GM18517 (cell line): ENCODE data around the gene PGBD1.

Experiments
- ATAC-seq: cut with Tn5 transposase; IDR thresholded peaks from one replicate; pipeline ENCODE4 v1.9.1; 2021; ENCODE audit warnings: mild to moderate bottlenecking, moderate library complexity; ENCODE audit not compliant: unreplicated experiment

PGBD1 gene, protein sequence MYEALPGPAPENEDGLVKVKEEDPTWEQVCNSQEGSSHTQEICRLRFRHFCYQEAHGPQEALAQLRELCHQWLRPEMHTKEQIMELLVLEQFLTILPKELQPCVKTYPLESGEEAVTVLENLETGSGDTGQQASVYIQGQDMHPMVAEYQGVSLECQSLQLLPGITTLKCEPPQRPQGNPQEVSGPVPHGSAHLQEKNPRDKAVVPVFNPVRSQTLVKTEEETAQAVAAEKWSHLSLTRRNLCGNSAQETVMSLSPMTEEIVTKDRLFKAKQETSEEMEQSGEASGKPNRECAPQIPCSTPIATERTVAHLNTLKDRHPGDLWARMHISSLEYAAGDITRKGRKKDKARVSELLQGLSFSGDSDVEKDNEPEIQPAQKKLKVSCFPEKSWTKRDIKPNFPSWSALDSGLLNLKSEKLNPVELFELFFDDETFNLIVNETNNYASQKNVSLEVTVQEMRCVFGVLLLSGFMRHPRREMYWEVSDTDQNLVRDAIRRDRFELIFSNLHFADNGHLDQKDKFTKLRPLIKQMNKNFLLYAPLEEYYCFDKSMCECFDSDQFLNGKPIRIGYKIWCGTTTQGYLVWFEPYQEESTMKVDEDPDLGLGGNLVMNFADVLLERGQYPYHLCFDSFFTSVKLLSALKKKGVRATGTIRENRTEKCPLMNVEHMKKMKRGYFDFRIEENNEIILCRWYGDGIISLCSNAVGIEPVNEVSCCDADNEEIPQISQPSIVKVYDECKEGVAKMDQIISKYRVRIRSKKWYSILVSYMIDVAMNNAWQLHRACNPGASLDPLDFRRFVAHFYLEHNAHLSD

DNA sequence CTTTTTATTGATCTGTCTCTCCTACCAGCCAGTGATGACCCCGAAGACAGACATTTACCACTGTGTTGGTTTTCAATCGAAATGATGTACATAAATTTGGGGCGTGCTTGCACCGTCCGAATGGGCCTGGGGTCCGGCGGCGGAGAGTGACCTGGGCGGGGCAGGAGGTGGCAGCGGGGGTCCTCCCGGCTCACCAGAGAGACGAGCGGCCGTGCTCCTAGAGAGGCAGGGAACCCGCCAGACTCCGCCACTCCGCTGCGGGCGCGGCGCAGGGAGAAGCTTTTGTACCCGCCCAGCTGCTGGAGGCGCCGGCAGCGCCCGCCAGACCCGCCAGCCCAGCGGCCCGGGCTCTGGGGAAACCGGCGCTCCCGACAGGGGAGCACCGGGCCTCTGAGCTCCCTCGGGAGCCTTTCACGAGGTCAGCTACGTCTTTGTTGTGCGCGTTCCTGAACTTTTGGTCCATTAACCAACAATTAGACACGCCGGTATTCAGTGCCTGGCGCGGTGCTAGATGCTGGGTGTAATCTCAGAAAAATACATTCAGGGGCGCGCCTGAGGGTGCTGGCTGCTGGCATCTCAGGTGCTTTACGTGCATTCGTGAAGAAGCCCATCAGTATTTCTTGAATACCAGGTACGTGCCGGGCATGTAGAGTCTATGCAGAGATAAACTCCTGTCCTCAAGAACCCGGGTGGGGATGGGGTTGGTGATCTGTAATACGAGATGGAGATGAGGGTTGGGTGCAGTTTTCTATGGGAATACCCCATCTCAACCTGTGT lies at the start of gene PGBD1:
Gene PGBD1, plus strand, starts transcription at position 285 of the 777 bp plus-strand sequence. CDS start 2,242 bp downstream, outside the sequence.
- ATAC-seq: peak; percentile 67

DNA sequence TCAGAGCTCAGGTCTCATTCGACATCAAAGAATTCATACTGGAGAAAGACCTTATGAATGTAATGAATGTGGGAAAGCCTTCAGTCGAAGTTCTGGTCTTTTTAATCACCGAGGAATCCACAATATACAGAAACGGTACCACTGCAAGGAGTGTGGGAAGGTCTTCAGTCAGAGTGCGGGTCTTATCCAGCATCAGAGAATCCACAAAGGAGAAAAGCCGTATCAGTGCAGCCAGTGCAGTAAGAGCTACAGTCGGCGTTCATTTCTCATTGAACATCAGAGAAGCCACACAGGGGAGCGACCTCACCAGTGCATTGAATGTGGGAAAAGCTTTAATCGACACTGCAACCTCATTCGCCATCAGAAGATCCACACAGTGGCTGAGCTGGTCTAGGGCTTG lies 48.6 kb upstream of the PGBD1 start:
- no peak for ATAC-seq

DNA sequence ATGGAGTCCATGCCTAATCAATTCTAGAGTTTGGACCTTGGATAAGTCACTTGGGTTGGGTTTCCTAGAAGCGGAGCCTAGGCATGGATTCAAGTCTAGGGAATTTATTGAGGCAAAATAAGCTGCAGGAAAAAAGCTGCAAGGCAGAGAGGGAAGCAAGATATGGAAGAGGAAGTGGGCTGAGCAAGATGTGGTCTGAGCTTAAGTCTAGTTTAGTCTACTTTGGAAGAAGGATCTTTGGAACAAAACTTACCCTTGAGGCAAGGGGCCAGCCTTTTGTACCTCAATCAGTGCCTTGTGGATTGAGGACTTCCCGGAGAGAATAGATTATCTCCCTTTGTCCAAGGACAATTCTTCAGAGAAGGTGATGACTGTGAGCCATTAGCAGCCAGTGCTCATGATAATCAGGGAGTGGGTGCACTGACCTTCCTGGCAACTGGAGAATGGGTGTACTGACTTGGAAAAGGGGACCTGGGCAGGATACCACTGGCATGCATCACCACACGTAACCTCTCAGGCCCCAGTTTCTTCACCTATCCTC lies 45.4 kb upstream of the PGBD1 start:
- ATAC-seq: no peak

DNA sequence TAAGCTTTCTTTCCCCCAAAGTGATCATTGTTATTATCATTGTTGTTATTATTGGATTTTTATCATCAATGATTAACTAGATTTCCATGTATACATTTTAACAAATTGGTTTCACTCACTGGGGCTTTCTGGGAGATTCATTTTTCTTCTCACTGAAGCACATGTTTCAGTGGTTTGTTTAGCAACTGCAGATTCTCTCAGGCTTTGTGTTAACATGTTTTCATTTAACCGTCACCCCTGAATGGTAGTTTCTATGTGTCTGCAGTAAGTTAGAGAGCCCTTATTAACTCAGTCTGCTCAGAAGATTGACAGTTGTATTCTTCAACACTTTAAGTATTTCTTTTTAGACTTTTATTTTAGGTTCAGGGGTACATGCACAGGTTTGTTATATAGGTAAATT lies 41.7 kb upstream of the PGBD1 start:
- no peak for ATAC-seq

DNA sequence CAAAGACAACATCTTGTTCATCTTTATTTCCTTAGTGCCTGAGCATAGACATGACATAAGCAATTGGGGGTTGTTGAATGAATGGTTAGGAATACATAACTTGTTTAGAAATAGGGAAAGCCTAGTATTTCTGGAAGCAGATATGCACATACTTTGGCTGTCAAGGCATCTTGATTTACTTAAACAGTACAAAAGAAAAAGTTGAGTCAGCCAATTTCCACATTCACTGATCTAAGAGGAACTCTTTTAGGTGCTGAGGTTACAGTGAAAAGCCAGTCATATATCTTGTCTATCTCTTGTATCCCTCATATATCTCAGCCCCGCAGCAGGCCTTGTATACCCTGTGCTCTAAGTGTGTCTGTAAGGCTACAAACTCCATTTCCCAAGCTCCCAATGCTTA lies 40.9 kb upstream of the PGBD1 start:
- ATAC-seq: no peak

DNA sequence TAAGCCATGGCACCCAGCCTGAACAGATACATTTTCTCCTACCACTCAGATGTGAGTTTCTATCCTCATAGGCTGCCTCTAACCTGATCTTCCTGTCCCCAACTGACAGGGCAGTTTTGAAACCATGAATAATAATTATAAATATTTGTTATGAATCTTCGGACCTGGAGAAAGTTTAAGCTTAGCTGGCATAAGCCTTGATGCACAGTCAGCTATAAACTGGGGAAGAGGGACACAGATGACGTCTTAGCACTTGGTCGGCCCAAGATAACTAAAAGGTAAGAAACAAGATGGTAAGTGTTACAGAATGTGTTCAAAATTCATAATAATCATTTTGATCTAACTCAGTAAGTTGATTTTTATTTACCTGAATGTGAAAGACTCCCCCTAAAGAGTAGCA lies 37.4 kb upstream of the PGBD1 start:
- ATAC-seq: no peak

DNA sequence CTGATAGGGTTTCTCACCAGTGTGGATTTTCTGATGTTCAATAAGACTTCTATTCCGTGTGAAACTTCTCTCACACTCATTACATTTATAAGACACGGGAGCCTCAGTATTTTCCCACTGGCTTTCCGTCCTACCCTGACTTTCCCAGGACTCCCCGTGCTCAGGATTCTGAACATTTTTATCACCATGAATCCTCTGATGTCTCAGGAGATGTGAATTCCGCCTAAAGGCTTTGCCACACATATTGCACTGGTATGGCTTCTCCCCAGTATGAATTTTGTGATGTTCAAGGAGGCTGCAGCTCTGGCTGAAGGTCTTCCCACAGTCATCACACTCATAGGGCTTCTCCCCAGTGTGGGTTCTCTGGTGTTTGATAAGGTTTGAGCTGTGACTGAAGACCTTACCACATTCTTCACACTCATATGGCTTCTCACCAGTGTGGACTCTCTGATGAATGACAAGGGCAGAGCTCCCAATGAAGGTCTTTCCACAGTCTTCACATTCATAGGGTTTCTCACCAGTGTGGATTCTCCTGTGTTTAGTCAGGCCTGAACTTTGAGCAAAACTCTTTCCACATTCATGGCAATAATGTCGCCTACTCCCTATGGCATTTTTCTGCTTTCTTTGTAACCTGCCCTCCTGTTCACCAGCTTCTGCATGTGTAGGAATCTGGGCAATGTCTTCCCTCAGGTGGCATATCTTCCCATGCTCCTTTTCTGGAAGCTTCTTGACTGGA lies 36.0 kb upstream of the PGBD1 start:
- no peak for ATAC-seq

DNA sequence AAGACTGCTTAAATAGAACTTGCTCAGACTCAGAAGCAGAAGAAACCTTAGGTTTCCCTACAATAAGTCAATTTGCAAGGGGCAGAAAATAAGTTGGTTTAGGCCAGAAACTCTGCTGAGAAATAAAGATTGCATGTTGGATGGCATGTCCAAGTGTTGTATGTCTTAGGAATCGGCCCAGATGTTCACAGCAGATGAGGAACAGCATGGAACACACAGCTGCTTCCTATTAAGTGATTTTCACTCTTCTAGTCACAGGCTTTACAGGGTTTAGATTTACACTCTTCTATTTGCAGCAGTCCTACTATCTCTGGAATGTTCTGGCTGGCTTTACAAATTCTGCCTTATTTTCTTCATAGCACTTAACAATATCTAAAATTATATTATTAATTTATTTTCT lies 32.5 kb upstream of the PGBD1 start:
- ATAC-seq: no peak

DNA sequence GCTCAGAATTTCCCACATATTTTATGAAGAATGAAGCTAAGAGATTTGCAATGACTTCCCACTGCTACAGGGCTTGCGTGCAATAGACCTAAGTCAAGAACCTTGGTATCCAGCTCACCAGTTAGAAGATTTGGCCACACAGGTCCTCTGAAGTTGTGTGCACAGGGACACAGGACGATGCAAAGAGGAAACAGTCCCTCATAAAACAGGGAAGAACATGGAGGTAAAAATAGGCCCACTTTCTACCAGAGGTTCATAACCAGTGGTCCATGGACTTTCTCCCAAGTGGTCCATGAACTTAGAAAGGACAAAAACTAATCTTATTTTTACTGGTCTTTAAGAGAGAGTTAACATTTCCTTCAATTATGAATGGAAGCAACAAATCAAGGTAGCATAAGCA lies 30.6 kb upstream of the PGBD1 start:
- no peak for ATAC-seq

DNA sequence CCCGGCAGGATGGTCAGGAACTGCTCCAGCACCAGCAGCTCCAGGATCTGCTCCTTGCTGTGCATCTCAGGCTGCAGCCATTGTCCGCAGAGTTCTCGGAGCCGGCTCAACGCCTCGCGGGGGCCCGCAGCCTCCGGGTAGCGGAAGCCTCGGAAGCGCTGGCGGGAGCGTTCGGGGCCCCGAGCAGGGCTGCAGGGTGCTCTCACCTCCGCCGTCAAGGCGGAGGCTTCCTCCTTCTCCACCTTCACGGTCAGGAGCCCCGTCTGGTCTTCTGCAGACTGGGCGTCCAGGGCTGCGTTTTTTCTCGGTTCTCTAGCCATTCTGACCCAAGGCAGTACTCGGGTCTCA lies 29.7 kb upstream of the PGBD1 start:
- ATAC-seq: peak; percentile 19

DNA sequence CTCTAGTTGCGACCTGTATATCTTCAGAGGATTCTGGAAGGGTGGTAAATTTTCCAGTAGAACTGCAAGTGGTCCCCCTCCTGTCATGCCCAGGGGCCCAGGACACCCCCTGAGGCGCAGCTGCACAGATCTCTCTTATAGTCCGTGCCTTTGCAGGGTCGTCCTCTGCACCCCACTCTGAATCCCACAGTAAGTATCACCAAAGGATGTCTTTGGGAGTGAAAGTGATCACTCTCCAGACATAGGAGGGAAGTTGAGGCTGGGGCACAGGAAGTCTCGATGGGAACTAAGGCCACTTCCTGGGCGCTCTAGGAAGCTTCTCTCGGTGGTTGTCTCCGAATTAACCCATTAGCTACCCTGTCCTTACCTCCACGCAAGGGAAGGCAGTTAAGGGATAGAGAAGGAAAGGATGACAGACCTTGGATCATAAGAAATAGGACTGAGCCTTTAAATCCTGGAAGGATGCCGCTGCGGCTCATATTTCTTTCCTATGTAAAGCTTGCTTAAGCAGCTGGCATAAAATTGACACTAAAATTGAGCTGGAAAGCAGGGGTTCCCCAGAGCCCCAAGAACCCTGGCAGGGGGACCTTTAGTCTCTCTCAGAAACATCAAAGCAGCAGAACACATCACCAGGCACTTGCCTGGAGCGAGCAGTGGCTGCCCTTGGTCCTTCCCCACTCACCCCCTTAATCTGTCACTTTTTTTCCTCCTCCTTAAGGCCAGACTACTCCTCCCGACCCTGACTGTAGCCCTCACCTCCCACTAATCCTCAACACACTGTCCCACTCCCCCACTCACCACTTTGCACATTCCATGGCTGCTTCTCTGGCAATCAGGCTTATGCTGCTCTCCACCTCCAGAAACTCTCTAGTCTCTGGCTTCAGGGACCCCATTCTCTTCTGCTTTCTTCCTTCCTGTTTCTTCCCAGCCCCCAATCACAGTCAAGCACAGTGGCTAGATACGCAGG lies 29.1 kb upstream of the PGBD1 start, which contains the start of gene ZKSCAN4:
Gene ZKSCAN4, minus strand, starts transcription at position 261 of the 967 bp plus-strand sequence. CDS start 289 bp downstream, outside the sequence.
- peak; percentile 78 for ATAC-seq

DNA sequence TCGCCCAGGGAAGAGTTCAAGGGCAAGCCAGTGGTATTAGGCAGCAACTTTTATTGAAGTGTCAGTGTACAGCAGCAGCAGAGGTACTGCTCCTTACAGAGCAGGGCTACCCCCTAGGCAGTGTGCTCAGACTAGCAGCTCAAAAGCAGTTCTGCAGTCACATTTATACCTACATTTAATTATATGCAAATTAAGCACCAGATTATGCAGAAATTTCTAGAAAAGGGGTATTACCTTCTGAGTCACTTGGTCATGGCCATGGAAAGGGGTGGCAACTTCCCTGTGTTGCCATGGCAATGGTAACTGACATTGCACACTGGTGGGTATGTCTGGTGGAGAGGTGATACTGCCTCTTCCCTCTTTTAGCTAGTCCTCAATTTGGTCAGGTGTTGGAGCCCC lies 27.3 kb upstream of the PGBD1 start:
- no peak for ATAC-seq

DNA sequence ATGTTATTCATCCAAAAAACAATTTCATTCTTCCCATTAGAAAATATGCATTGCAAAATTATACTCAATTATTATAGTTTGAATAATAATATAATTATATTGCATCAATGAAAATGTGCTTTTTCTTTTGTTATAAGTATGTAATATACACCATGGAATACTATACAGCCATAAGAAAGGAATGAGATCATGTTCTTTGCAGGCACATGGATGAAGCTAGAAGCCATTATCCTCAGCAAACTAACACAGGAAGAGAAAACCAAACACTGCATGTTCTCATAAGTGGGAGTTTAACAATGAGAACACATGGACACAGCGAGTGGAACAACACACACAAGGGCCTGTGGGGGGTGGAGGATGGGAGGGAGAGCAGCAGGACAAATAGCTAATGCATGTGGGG lies 24.3 kb upstream of the PGBD1 start:
- ATAC-seq: no peak

DNA sequence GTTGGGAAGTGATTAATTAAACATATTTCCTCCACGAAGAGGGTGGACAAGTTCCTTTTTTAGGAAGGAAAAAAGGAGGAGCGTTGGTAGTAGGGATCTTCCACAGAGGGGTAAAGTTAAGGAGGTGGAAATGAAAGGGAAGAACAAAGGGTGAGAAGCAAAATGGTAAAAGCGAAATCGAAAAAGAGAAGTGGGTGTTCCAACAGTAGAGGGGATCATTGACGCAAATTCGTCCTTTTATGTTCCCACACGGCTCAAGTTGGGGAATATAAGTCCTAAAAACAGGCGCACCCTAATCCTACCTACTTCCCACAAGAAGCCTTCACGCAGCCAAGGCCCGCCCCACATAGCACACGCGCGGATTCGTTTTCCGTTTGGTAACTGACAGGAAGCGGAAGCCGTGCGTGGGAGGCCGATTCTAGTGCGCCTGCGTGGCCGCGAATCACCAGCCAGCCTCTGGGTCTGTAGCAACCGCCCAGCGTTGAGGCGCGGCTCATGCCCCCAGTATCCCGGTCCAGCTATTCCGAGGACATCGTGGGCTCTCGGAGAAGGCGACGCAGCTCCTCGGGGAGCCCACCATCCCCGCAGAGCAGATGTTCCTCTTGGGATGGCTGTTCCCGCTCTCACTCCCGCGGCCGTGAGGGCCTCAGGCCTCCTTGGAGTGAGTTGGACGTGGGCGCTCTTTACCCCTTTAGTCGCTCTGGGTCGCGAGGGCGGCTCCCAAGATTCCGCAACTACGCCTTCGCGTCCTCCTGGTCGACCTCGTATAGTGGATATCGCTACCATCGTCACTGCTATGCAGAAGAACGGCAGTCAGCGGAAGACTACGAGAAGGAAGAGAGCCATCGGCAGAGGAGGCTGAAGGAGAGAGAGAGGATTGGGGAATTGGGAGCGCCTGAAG lies 22.2 kb upstream of the PGBD1 start, which contains the start of gene NKAPL:
Gene NKAPL, plus strand, starts transcription at position 421 of the 901 bp plus-strand sequence. Its CDS starts 75 bp downstream, at position 496.
- no peak for ATAC-seq

DNA sequence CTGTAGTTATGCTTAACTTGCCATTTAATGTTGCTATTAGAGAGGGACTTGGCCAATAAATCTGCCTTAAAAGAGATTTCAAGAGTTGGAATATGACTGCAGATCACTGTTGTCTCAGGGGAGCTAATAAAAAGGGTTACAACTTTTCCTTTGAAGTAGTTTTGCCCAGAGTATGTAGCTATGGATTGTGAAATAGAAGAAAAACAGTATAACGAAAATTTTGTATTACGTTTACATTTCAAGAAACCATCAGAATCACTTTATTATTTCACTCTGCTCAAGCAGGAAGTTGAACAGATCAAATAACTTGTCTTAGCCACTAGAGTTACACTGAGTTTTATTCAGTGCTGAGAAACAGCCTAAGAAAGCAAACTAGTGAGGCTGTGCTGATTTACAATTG lies 17.4 kb upstream of the PGBD1 start:
- no peak for ATAC-seq

DNA sequence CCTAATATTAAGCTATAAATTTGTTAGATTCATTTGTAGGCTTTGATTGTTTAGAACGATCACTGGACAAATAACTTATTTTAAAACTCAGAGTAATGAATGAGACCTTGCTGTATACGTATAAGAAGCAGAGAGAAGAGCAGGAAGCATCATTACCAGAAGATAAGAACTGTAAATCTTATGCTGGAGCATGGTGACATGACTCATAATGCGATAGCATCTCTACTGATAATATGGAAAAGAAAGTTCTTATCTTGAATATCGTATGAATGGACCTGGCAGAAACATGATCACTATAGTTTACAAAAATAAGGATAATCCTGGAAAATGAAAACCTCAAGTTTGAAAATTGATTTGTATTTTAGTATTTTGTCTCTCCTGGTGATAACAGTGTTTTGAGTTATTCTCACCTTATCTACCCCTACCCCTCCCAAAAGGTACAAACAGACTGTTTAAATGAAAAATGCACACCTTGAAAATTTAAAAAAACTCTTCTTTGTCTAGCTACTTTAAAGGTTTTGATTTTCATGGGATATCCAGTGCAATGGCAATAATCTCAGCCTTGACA lies 16.5 kb upstream of the PGBD1 start:
- ATAC-seq: no peak

DNA sequence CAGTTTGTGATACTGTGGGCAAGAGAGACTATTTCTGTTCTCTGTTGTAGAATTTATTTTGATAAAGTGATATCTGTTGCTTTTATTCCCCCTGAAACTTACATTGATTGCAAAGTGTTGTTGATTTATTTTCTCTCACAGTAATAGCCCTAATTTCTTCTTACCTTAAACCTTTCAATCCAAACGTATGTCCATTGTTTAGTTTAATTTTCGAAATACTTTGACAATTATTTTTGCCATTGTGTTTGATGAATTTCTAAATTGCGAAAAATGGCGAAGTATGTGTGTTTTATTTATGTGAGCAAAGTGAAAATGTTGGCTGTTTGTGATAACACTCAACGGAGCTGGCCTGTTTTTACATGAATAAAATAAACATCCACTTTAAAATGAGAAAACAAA lies 14.8 kb upstream of the PGBD1 start:
- ATAC-seq: no peak
